Subcutaneous abdominal adipose tissue (tissue), 5 donors: ENCODE data around the gene ARMH3.

ENCODE experiments used
- H3K27ac ChIP-seq: one replicate; pipeline ENCODE4 v1.7.0; 2013; ENCODE audit warnings: low read depth, mild to moderate bottlenecking, inconsistent platforms, low read length, moderate library complexity
- H3K27me3 ChIP-seq, 5 donors: one replicate each; pipeline ENCODE4 v1.7.0; 2013; ENCODE audit warnings: low read length in 5 of 5, inconsistent platforms in 1 of 5; ENCODE audit not compliant: control insufficient read depth in 5 of 5, insufficient read depth in 4 of 5
- H3K36me3 ChIP-seq, 5 donors: one replicate each; pipeline ENCODE4 v1.7.0; 2013; ENCODE audit warnings: low read length in 5 of 5; ENCODE audit not compliant: control insufficient read depth in 5 of 5, insufficient read depth in 5 of 5
- H3K4me1 ChIP-seq, 5 donors: one replicate each; pipeline ENCODE4 v1.7.0; 2013; ENCODE audit warnings: low read length in 5 of 5, mild to moderate bottlenecking in 3 of 5, moderate library complexity in 1 of 5; ENCODE audit not compliant: control insufficient read depth in 5 of 5, insufficient read depth in 5 of 5
- H3K4me3 ChIP-seq, 5 donors: one replicate each; pipeline ENCODE4 v1.7.0; 2013; ENCODE audit warnings: low read length in 5 of 5, low read depth in 1 of 5
- H3K9ac ChIP-seq, 5 donors: one replicate each; pipeline ENCODE4 v1.7.0; 2013; ENCODE audit warnings: low read length in 5 of 5, mild to moderate bottlenecking in 4 of 5, moderate library complexity in 3 of 5
- H3K9me3 ChIP-seq, 5 donors: one replicate each; pipeline ENCODE4 v1.7.0; 2013; ENCODE audit warnings: low read length in 5 of 5; ENCODE audit not compliant: control insufficient read depth in 5 of 5
- donor health status: healthy.
- donor health status: healthy.
- donor health status: healthy.
- donor health status: healthy.
- donor health status: healthy.

ARMH3 gene

GRCh38 chr10:102069071-102069470 lies 13.1 kb upstream of the ARMH3 start:
- no peaks in the 10 kb centered on the region for H3K27me3 ChIP-seq
- no peak overlapping the region for H3K27ac ChIP-seq
- peaks cover 0 to 26% (median 5%) of the 10 kb centered on the region in 5 donors for H3K36me3 ChIP-seq
- H3K4me1 ChIP-seq = peaks cover 9 to 44% (median 35%) of the 10 kb centered on the region in 5 donors
- peak overlapping the region in 1 of 5 donors; percentile 12 for H3K9ac ChIP-seq
- no peaks in the 10 kb centered on the region for H3K9me3 ChIP-seq
- no peak overlapping the region for H3K4me3 ChIP-seq

- Histone ChIP-seq H3K9ac (peak overlapping the region in 1 of 5 donors; percentile 39), H3K36me3 (peaks cover 0 to 26% (median 5%) of the 10 kb centered on the region in 5 donors), H3K4me3 (no peak overlapping the region), H3K4me1 (peaks cover 9 to 44% (median 35%) of the 10 kb centered on the region in 5 donors), H3K9me3 (no peaks in the 10 kb centered on the region), H3K27me3 (no peaks in the 10 kb centered on the region), H3K27ac (no peak overlapping the region)
Measured at GRCh38 chr10:102068216-102068615, 12.2 kb upstream of the ARMH3 start.

- H3K9me3 ChIP-seq = no peaks in the 10 kb centered on the region
- H3K4me1 ChIP-seq = peaks cover 9 to 44% (median 35%) of the 10 kb centered on the region in 5 donors
- peak overlapping the region in 4 of 5 donors; percentile 15 to 94 (median 86) for H3K9ac ChIP-seq
- H3K27ac ChIP-seq = no peak overlapping the region
- peaks cover 0 to 26% (median 5%) of the 10 kb centered on the region in 5 donors for H3K36me3 ChIP-seq
- peak overlapping the region in 1 of 5 donors; percentile 96 for H3K4me3 ChIP-seq
- no peaks in the 10 kb centered on the region for H3K27me3 ChIP-seq
Measured at GRCh38 chr10:102067091-102067916, 11.3 kb upstream of the ARMH3 start.

- H3K9ac ChIP-seq = peak overlapping the region; percentile 68 to 94 (median 92)
- no peaks in the 10 kb centered on the region for H3K27me3 ChIP-seq
- peaks cover 0 to 26% (median 5%) of the 10 kb centered on the region in 5 donors for H3K36me3 ChIP-seq
- no peak overlapping the region for H3K27ac ChIP-seq
- H3K4me1 ChIP-seq = peaks cover 9 to 44% (median 35%) of the 10 kb centered on the region in 5 donors
- H3K4me3 ChIP-seq = peak overlapping the region; percentile 40 to 96 (median 78)
- no peaks in the 10 kb centered on the region for H3K9me3 ChIP-seq
Measured at GRCh38 chr10:102066399-102067088, 10.6 kb upstream of the ARMH3 start.

- H3K27ac ChIP-seq = peak overlapping the region; percentile 74
- peaks cover 9 to 44% (median 35%) of the 10 kb centered on the region in 5 donors for H3K4me1 ChIP-seq
- no peaks in the 10 kb centered on the region for H3K9me3 ChIP-seq
- H3K9ac ChIP-seq = peak overlapping the region; percentile 68 to 94 (median 92)
- H3K4me3 ChIP-seq = peak overlapping the region; percentile 50 to 96 (median 78)
- peaks cover 0 to 26% (median 5%) of the 10 kb centered on the region in 5 donors for H3K36me3 ChIP-seq
- H3K27me3 ChIP-seq = no peaks in the 10 kb centered on the region
Measured at GRCh38 chr10:102065561-102066398, 9.8 kb upstream of the ARMH3 start.

GRCh38 chr10:102064868-102065560 lies 9.0 kb upstream of the ARMH3 start, which contains the start of gene HPS6:
Gene HPS6, plus strand, starts transcription at chr10:102065349. Its CDS starts 126 bp downstream, at chr10:102065475.
- Histone ChIP-seq H3K36me3 (peaks cover 0 to 23% (median 5%) of the 10 kb centered on the region in 5 donors), H3K4me1 (peaks cover 9 to 44% (median 35%) of the 10 kb centered on the region in 5 donors), H3K9ac (peak within 1 kb of the TSS; percentile 68 to 94 (median 92)), H3K4me3 (peak within 1 kb of the TSS; percentile 63 to 96 (median 78)), H3K27me3 (no peaks in the 10 kb centered on the region), H3K9me3 (no peaks in the 10 kb centered on the region), H3K27ac (peak within 1 kb of the TSS; percentile 74)

GRCh38 chr10:102064503-102064867 lies 8.5 kb upstream of the ARMH3 start:
- peak overlapping the region; percentile 62 for H3K27ac ChIP-seq
- peak overlapping the region in 4 of 5 donors; percentile 63 to 89 (median 75) for H3K4me3 ChIP-seq
- H3K9me3 ChIP-seq = no peaks in the 10 kb centered on the region
- peaks cover 0 to 23% (median 5%) of the 10 kb centered on the region in 5 donors for H3K36me3 ChIP-seq
- peak overlapping the region in 3 of 5 donors; percentile 55 to 94 (median 74) for H3K9ac ChIP-seq
- H3K27me3 ChIP-seq = no peaks in the 10 kb centered on the region
- H3K4me1 ChIP-seq = peaks cover 9 to 43% (median 35%) of the 10 kb centered on the region in 5 donors

- peaks cover 0 to 10% (median 8%) of the 10 kb centered on the region in 5 donors for H3K4me1 ChIP-seq
- H3K36me3 ChIP-seq = no peaks in the 10 kb centered on the region
- no peak overlapping the region for H3K27ac ChIP-seq
- H3K9me3 ChIP-seq = no peaks in the 10 kb centered on the region
- H3K9ac ChIP-seq = no peak overlapping the region
- H3K27me3 ChIP-seq = no peaks in the 10 kb centered on the region
- no peak overlapping the region for H3K4me3 ChIP-seq
Measured at GRCh38 chr10:102059987-102060386, 4.0 kb upstream of the ARMH3 start.
